Mononuclear cell (primary cell): Measurements from ENCODE around the gene BTAF1. TPM values are rescaled to one million over a fixed set of nuclear protein-coding genes. Genes with fewer than 3 reads are reported as not detected.

Source experiments
- total RNA-seq: library from RNA; depleted of rRNA; stranded (reverse); fragments of >200 nt; gene quantifications from one replicate; pipeline ENCODE4 v1.2.3, GENCODE V29; 2012

The BTAF1 gene
- total RNA-seq, 1 donor, result 130 TPM

Other genes starting within 250 kb of the BTAF1 start
- 71.5 TPM for gene TNKS2, start 125.3 kb upstream of the BTAF1 start, total RNA-seq
- 0.84 TPM for gene FGFBP3, start 14.3 kb upstream of the BTAF1 start, total RNA-seq